Sigmoid colon (tissue), 3 donors: ENCODE results near the gene RFPL3.

Experiments used
- POLR2A ChIP-seq, 2 donors: fragments of 450-650 bp; IDR thresholded peaks; one replicate each; pipeline ENCODE4 v1.6.1; 2016; ENCODE audit warnings: antibody characterized with exemption in 2 of 2, mild to moderate bottlenecking in 2 of 2, moderate library complexity in 2 of 2
- TF ChIP-seq, protein P1 (sequence below), 4 experiments: fragments of 450-650 bp in 3 of 4; fragments of 200-600 bp in 1 of 4; IDR thresholded peaks; one replicate each; pipeline ENCODE4 v1.5.1; 2016 to 2019; ENCODE audit warnings: antibody characterized with exemption in 4 of 4, mild to moderate bottlenecking in 3 of 4, moderate library complexity in 2 of 4

DNA sequence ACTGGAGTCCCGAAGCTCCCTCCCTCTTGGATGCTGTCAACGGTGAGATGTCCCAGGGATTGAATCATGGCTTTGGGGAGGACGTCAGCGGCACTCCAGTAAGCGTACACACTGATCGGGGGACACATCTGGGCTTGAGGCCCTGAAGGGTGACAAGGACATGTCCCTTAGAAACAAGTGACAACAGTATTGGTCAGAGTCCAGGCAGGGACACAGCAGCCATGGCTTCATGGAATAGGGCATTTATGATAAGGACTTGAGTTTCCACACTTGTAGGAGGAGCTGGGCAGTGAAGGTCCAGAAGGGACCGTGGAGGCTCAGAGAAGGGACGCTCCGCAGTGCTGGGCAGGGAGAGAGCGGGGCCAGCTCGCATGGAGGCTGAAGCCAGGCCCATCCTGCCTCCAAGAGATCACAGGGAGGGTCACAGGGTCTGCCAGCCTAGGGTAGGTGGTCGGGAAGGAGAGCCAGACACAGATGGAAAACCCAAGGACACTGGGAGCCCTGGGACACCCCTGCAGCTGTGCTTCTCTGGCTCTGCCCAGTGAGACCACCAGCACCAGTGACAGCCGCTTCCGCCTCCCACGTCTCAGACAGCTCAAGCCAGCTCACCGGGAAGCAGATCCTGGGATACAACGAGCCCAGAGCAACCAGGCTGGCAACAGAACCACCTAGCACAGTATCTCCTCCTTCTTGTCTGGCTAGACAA lies 22.9 kb upstream of the RFPL3 start:
- TF ChIP-seq POLR2A (IDR thresholded peaks at IDR 0.05) = no peak
- TF ChIP-seq, protein P1, sequence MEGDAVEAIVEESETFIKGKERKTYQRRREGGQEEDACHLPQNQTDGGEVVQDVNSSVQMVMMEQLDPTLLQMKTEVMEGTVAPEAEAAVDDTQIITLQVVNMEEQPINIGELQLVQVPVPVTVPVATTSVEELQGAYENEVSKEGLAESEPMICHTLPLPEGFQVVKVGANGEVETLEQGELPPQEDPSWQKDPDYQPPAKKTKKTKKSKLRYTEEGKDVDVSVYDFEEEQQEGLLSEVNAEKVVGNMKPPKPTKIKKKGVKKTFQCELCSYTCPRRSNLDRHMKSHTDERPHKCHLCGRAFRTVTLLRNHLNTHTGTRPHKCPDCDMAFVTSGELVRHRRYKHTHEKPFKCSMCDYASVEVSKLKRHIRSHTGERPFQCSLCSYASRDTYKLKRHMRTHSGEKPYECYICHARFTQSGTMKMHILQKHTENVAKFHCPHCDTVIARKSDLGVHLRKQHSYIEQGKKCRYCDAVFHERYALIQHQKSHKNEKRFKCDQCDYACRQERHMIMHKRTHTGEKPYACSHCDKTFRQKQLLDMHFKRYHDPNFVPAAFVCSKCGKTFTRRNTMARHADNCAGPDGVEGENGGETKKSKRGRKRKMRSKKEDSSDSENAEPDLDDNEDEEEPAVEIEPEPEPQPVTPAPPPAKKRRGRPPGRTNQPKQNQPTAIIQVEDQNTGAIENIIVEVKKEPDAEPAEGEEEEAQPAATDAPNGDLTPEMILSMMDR (IDR thresholded peaks at IDR 0.05) = no peak
